ENCODE data around the gene POU6F2. TPM values are rescaled to one million over a fixed set of nuclear protein-coding genes. Genes with fewer than 3 reads are reported as not detected.

POU6F2 gene
- total RNA-seq, 1 donor from 2014 or later = not detected

DNA sequence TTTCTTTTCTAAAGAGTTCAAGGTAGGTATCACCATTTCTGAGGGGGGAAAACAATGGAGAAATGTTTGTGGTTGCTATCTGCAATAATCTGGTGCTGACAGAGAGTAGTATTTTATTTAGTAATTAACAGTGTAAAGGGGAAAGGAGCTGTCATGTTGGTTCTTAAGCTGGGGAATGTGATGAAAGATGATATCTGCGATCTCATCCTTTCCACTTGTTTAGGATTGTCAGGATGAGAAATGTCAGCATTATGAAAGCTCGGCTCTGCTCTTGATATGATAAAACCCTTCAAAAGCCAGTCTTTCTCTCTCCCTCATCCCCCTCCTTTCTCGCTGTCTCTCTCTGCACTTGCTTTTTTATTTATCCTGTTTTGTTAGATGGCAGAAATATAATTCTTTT, 106.1 kb downstream of the POU6F2 start:
- TF ChIP-seq, protein P1, sequence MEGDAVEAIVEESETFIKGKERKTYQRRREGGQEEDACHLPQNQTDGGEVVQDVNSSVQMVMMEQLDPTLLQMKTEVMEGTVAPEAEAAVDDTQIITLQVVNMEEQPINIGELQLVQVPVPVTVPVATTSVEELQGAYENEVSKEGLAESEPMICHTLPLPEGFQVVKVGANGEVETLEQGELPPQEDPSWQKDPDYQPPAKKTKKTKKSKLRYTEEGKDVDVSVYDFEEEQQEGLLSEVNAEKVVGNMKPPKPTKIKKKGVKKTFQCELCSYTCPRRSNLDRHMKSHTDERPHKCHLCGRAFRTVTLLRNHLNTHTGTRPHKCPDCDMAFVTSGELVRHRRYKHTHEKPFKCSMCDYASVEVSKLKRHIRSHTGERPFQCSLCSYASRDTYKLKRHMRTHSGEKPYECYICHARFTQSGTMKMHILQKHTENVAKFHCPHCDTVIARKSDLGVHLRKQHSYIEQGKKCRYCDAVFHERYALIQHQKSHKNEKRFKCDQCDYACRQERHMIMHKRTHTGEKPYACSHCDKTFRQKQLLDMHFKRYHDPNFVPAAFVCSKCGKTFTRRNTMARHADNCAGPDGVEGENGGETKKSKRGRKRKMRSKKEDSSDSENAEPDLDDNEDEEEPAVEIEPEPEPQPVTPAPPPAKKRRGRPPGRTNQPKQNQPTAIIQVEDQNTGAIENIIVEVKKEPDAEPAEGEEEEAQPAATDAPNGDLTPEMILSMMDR (IDR thresholded peaks at IDR 0.05) = no peak
- H3K27me3 ChIP-seq = no peaks in the 10 kb centered on the region
- no peak for DNase-seq (ENCODE audit: low spot score in 2 of 2)
- no peaks in the 10 kb centered on the region for H3K36me3 ChIP-seq
- intact Hi-C loops (cut with DNase I) = no loop called here
- H3K4me1 ChIP-seq = no peaks in the 10 kb centered on the region
- H3K27ac ChIP-seq = no peak overlapping the region
- no peaks in the 10 kb centered on the region for H3K9me3 ChIP-seq
- H3K4me3 ChIP-seq = no peak overlapping the region

GRCh38 chr7:39084349-39084748, 106.6 kb downstream of the POU6F2 start:
- H3K4me1 ChIP-seq = no peaks in the 10 kb centered on the region
- no peaks in the 10 kb centered on the region for H3K27me3 ChIP-seq
- DNase-seq (ENCODE audit: low spot score in 2 of 2) = no peak
- TF ChIP-seq, protein P1 (IDR thresholded peaks at IDR 0.05) = no peak
- H3K36me3 ChIP-seq = no peaks in the 10 kb centered on the region
- H3K27ac ChIP-seq = no peak overlapping the region
- no peak overlapping the region for H3K4me3 ChIP-seq
- no peaks in the 10 kb centered on the region for H3K9me3 ChIP-seq
- intact Hi-C loops (cut with DNase I) = no loop called here

DNA sequence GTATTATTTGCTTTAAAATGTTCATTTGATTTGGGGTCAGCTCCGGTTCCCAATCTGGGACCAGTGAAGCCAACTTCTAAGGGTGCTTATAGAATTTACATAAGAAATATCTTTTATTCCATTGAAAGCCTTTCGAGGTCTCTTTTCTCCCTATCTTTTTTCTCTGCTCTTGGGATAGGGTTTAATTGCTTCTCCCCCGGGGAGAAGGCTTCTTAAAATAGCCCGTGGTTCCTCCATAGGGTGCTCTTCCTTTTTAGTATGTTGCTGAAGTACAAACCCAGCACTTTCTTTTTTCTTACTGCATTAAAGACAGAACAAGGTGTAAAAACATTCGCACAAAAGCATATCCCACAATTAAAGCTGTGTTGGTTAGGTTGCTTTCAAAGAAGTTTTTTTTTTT, 107.5 kb downstream of the POU6F2 start:
- TF ChIP-seq, protein P1 (IDR thresholded peaks at IDR 0.05) = no peak
- peak overlapping the region in 1 of 2 donors; percentile 59 for H3K4me3 ChIP-seq
- no peaks in the 10 kb centered on the region for H3K4me1 ChIP-seq
- H3K9me3 ChIP-seq = no peaks in the 10 kb centered on the region
- intact Hi-C loops (cut with DNase I) = loop anchor here (5.0 kb wide), 1 partner anchor 148 kb away; no protein-coding TSS in a partner anchor
- H3K36me3 ChIP-seq = no peaks in the 10 kb centered on the region
- no peak overlapping the region for H3K27ac ChIP-seq
- H3K27me3 ChIP-seq = no peaks in the 10 kb centered on the region
- no peak for DNase-seq (ENCODE audit: low spot score in 2 of 2)

- Histone ChIP-seq H3K4me1 (no peaks in the 10 kb centered on the region), H3K9me3 (no peaks in the 10 kb centered on the region), H3K27ac (no peak overlapping the region), H3K27me3 (no peaks in the 10 kb centered on the region), H3K36me3 (no peaks in the 10 kb centered on the region), H3K4me3 (peak overlapping the region in 1 of 2 donors; percentile 59)
- intact Hi-C loops (cut with DNase I) = loop anchor here (5.0 kb wide), 1 partner anchor 148 kb away; no protein-coding TSS in a partner anchor
- TF ChIP-seq, protein P1 (IDR thresholded peaks at IDR 0.05) = no peak
- DNase-seq (ENCODE audit: low spot score in 2 of 2) = no peak
Observed at GRCh38 chr7:39085590-39086049, 107.9 kb downstream of the POU6F2 start.

GRCh38 chr7:39086638-39087360, 109.1 kb downstream of the POU6F2 start:
- Histone ChIP-seq H3K9me3 (no peaks in the 10 kb centered on the region), H3K27me3 (no peaks in the 10 kb centered on the region), H3K27ac (no peak overlapping the region), H3K4me1 (no peaks in the 10 kb centered on the region), H3K4me3 (no peak overlapping the region), H3K36me3 (no peaks in the 10 kb centered on the region)
- intact Hi-C loops (cut with DNase I) = loop anchor here (5.0 kb wide), 1 partner anchor 149 kb away; no protein-coding TSS in a partner anchor
- TF ChIP-seq, protein P1 (IDR thresholded peaks at IDR 0.05) = no peak
- no peak for DNase-seq (ENCODE audit: low spot score in 2 of 2)
